Naive thymus-derived CD4-positive, alpha-beta T cell (primary cell): ENCODE results near the gene GTF2IRD1. TPM values are rescaled to one million over a fixed set of nuclear protein-coding genes. Genes with fewer than 3 reads are reported as not detected.

Experiments used
- ATAC-seq: fragments of 150-1000 bp; cut with Tn5 transposase; 2 replicates; pipeline ENCODE4 v1.10.0; 2021; ENCODE audit warnings: mild to moderate bottlenecking, moderate library complexity
- CTCF ChIA-PET: fragments of 350-600 bp; sonication (Branson Sonifier 250); formaldehyde crosslinking; loops from one replicate; lab custom pipeline; 2021; ENCODE audit warnings: antibody characterized with exemption; lab: Charles Lee
- POLR2A ChIA-PET: fragments of 350-600 bp; sonication (Branson Sonifier 250); formaldehyde crosslinking; loops from one replicate; lab custom pipeline; 2021; ENCODE audit warnings: antibody characterized with exemption, inconsistent platforms; lab: Charles Lee
- DNase-seq, 9 donors: peaks; one replicate each; pipeline versions ENCODE4 v3.0.0 to v3.0.0-alpha.2; 2020 to 2022; ENCODE audit warnings: mixed read lengths in 1 of 9
- H3K27ac ChIP-seq: one replicate; pipeline ENCODE4 v1.7.0; 2013; ENCODE audit warnings: mild to moderate bottlenecking, low read depth, low read length, moderate library complexity
- H3K27me3 ChIP-seq, 2 donors: one replicate each; pipeline ENCODE4 v1.7.0; 2013; ENCODE audit warnings: low read length in 2 of 2, mild to moderate bottlenecking in 2 of 2, moderate library complexity in 2 of 2; ENCODE audit not compliant: control insufficient read depth in 2 of 2, insufficient read depth in 2 of 2
- H3K36me3 ChIP-seq, 3 experiments: 1 replicate in 2 of 3; 2 replicates in 1 of 3; pipeline ENCODE4 v1.7.0; 2013; ENCODE audit warnings: low read length in 3 of 3, mild to moderate bottlenecking in 3 of 3, moderate library complexity in 1 of 3; ENCODE audit not compliant: insufficient read depth in 3 of 3, control insufficient read depth in 2 of 3
- H3K4me1 ChIP-seq, 2 donors: one replicate each; pipeline ENCODE4 v1.7.0; 2013; ENCODE audit warnings: low read length in 2 of 2, mild to moderate bottlenecking in 2 of 2, moderate library complexity in 1 of 2; ENCODE audit not compliant: control insufficient read depth in 2 of 2, insufficient read depth in 2 of 2
- H3K4me3 ChIP-seq: 2 replicates; pipeline ENCODE4 v1.7.0; 2013; ENCODE audit warnings: mild to moderate bottlenecking, low read length
- H3K9me3 ChIP-seq, 3 experiments: 1 replicate in 2 of 3; 2 replicates in 1 of 3; pipeline ENCODE4 v1.7.0; 2013; ENCODE audit warnings: low read length in 3 of 3; ENCODE audit not compliant: control insufficient read depth in 2 of 3
- H3K27ac Mint-ChIP-seq, 9 donors: one replicate each; pipeline ENCODE4 v1.8.0; 2020 to 2022; ENCODE audit warnings: mixed read lengths in 9 of 9, mild to moderate bottlenecking in 8 of 9, moderate library complexity in 5 of 9, inconsistent platforms in 2 of 9
- H3K27me3 Mint-ChIP-seq, 5 donors: one replicate each; pipeline ENCODE4 v1.8.0; 2021 to 2022; ENCODE audit warnings: mixed read lengths in 5 of 5, mild to moderate bottlenecking in 1 of 5
- H3K36me3 Mint-ChIP-seq, 5 donors: one replicate each; pipeline ENCODE4 v1.8.0; 2020 to 2022; ENCODE audit warnings: mixed read lengths in 5 of 5, mild to moderate bottlenecking in 3 of 5, inconsistent platforms in 1 of 5
- H3K4me1 Mint-ChIP-seq, 7 donors: one replicate each; pipeline ENCODE4 v1.8.0; 2020 to 2022; ENCODE audit warnings: mixed read lengths in 7 of 7, mild to moderate bottlenecking in 3 of 7, inconsistent platforms in 1 of 7
- H3K4me3 Mint-ChIP-seq, 10 donors: one replicate each; pipeline ENCODE4 v1.8.0; 2020 to 2022; ENCODE audit warnings: mild to moderate bottlenecking in 10 of 10, mixed read lengths in 10 of 10, moderate library complexity in 6 of 10, inconsistent platforms in 2 of 10
- H3K9me3 Mint-ChIP-seq, 11 donors: one replicate each; pipeline ENCODE4 v1.8.0; 2020 to 2022; ENCODE audit warnings: mixed read lengths in 11 of 11, mild to moderate bottlenecking in 4 of 11, inconsistent platforms in 1 of 11, moderate library complexity in 1 of 11
- intact Hi-C, 2 donors: fragments of 100-400 bp; cut with micrococcal nuclease; formaldehyde crosslinking; loops; one replicate each; pipeline ENCODE4 v1.15.1; 2023
- polyA plus RNA-seq, 2 donors: library from polyadenylated mRNA; unstranded; fragments of 300-500 nt; fragmentation: Illumina TruSeq; gene quantifications; one replicate each; pipeline ENCODE4 v1.2.3, GENCODE V29; 2021
- total RNA-seq, 6 experiments: library from RNA in 5 of 6; stranded (reverse) in 5 of 6; gene quantifications; 1 replicate in 5 of 6; 2 replicates in 1 of 6; pipeline ENCODE4 v1.2.3 and lab custom pipeline; 2021 to 2026

GTF2IRD1 gene
- total and polyA plus RNA-seq, 7 experiments from 2014 or later = 0.07 to 5.6 (median 0.93) TPM; not detected in 1

DNA sequence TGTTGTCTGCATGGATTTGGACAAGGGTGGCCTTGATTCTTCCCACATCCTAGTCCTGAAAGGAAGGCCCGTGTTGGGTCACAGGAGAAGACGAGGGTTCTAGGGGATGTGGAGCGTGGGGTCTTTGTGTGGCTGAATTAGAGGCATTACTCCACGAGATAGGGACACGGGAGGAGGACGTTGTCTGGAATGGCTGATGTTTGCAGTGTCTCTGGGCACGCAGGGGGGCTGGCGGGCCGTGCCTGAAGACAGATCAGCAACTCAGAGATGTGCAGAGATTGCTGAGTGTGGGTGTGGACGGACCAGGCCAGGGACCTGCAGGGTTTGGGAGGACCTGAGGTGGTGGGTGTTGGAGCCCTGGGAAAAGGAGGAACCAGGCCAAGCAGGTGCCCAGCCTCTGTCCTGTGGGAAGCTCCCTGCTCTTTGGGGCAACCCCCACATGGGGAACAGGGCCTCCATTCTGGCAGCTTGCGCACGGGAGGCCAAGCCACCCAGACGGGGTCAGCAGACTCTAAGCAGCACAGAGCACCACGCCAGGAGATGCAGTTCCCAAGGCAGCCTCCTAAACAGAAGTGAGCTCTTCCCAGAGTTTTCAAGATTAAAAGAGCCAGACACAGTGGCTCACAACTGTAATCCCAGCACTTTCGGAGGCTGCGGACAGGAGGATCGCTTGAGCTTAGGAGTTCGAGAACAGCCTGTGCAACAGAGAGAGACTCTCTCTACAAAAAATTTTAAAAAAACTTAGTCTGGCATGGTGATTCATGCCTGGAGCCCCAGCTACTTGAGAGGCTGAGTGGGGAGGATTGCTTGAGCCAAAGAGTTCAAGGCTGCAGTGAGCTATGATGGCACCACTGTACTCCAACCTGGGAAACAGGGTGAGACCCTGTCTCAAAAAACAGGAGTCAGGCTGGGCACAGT is 132.8 kb downstream of the GTF2IRD1 start:
- no peak overlapping the region for H3K4me3 ChIP-seq
- intact Hi-C loops = no loop called here
- no peaks in the 10 kb centered on the region for H3K9me3 ChIP-seq
- H3K4me3 Mint-ChIP-seq = no peak overlapping the region
- no peaks in the 10 kb centered on the region for H3K36me3 Mint-ChIP-seq
- H3K27ac ChIP-seq = no peak overlapping the region
- POLR2A ChIA-PET = no interaction called here
- CTCF ChIA-PET = no interaction called here
- ATAC-seq = no peak
- no peaks in the 10 kb centered on the region for H3K36me3 ChIP-seq
- no peaks in the 10 kb centered on the region for H3K27me3 ChIP-seq
- H3K4me1 ChIP-seq = no peaks in the 10 kb centered on the region
- no peak for DNase-seq
- H3K9me3 Mint-ChIP-seq = no peaks in the 10 kb centered on the region
- no peaks in the 10 kb centered on the region for H3K27me3 Mint-ChIP-seq
- peaks cover 0 to 4% (median 0%) of the 10 kb centered on the region in 7 donors for H3K4me1 Mint-ChIP-seq
- no peak overlapping the region for H3K27ac Mint-ChIP-seq

DNA sequence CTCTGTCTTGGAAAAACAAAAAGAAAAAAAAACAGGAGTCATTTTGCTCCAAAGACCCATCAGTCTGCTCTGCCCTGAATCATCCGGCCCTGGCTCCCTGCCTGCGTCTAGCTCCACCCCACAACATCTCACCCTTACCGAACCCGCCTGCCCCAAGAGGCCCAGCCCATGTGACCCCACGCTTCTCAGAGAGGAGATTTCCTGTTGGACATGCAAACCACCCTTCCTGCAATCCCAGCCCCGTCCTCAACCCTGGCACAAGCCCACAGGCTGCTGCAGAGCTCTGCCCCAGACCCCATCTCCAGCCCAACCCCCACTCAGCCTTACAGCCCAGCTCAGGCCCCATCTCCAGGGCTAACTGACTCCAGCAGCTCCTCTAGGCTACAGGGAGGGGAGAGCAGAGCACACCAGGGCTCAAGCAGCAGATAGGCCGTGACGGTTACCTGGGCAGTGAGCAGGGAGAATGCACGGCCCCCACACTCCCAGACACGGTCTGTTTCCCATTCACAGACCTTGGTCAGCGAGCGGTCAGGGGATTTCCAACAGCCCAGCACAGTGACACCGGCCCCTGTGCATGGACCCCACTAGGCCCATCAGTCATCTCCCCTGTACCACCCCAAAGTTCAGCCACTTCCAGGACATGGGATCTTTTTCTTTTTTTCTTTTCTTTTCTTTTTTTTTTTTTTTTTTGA is 133.9 kb downstream of the GTF2IRD1 start:
- ChIA-PET CTCF (interaction anchor here (0.6 kb wide), 1 partner anchor 1968 kb away, joined by 4 read pairs; no protein-coding TSS in a partner anchor), POLR2A (no interaction called here)
- H3K27me3 Mint-ChIP-seq = no peaks in the 10 kb centered on the region
- Histone ChIP-seq H3K9me3 (no peaks in the 10 kb centered on the region), H3K4me1 (no peaks in the 10 kb centered on the region), H3K4me3 (no peak overlapping the region), H3K27ac (no peak overlapping the region), H3K27me3 (no peaks in the 10 kb centered on the region), H3K36me3 (no peaks in the 10 kb centered on the region)
- DNase-seq (no peak), ATAC-seq (no peak)
- no peak overlapping the region for H3K27ac Mint-ChIP-seq
- H3K9me3 Mint-ChIP-seq = no peaks in the 10 kb centered on the region
- H3K4me3 Mint-ChIP-seq = no peak overlapping the region
- H3K4me1 Mint-ChIP-seq = peaks cover 0 to 4% (median 0%) of the 10 kb centered on the region in 7 donors
- H3K36me3 Mint-ChIP-seq = no peaks in the 10 kb centered on the region
- intact Hi-C loops = no loop called here

DNA sequence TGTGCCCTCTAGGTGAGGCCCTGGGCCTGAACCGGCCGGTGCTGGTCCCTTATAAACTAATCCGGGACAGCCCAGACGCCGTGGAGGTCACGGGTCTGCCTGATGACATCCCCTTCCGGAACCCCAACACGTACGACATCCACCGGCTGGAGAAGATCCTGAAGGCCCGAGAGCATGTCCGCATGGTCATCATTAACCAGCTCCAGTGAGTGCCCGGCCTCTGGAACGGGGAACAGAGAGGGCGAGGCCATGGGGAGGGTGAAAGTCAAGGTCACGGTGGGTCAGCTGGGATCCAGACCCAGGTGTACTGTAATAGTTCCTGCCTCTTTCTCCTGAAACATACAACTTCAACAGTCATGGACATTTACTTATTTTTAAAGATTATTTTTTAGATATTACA is 137.1 kb downstream of the GTF2IRD1 start:
- Histone ChIP-seq H3K4me1 (no peaks in the 10 kb centered on the region), H3K36me3 (no peaks in the 10 kb centered on the region), H3K9me3 (no peaks in the 10 kb centered on the region), H3K27me3 (no peaks in the 10 kb centered on the region), H3K4me3 (no peak overlapping the region), H3K27ac (no peak overlapping the region)
- DNase-seq (no peak), ATAC-seq (no peak)
- H3K4me3 Mint-ChIP-seq = no peak overlapping the region
- H3K27ac Mint-ChIP-seq = no peak overlapping the region
- intact Hi-C loops = no loop called here
- CTCF ChIA-PET = no interaction called here
- H3K9me3 Mint-ChIP-seq = no peaks in the 10 kb centered on the region
- POLR2A ChIA-PET = no interaction called here
- H3K4me1 Mint-ChIP-seq = peaks cover 0 to 6% (median 0%) of the 10 kb centered on the region in 7 donors
- H3K27me3 Mint-ChIP-seq = no peaks in the 10 kb centered on the region
- H3K36me3 Mint-ChIP-seq = no peaks in the 10 kb centered on the region

DNA sequence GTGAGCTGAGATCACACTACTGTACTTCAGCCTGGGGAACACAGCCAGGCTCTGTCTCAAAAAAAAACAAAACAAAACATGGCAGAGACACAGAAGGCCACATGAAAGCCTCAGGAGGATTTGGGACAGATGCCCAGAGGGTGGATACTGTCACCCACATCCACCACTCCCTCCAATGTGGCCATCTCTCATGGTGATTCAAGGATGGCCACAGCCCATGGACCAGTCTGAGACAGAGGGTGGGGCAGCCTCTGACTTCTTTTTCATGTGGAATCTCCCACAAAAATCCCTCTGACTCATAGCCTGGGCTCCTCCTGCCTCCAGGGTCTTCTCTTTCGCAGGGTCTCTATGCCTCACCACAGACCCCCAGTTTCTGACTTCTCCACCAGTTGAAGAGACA is 144.9 kb downstream of the GTF2IRD1 start:
- peaks cover 0 to 3% (median 0%) of the 10 kb centered on the region in 7 donors for H3K4me1 Mint-ChIP-seq
- H3K36me3 ChIP-seq = no peaks in the 10 kb centered on the region
- H3K27me3 ChIP-seq = no peaks in the 10 kb centered on the region
- H3K9me3 Mint-ChIP-seq = no peaks in the 10 kb centered on the region
- DNase-seq (no peak), ATAC-seq (no peak)
- no peaks in the 10 kb centered on the region for H3K27me3 Mint-ChIP-seq
- H3K4me3 ChIP-seq = no peak overlapping the region
- no peak overlapping the region for H3K27ac Mint-ChIP-seq
- H3K4me1 ChIP-seq = no peaks in the 10 kb centered on the region
- ChIA-PET POLR2A (no interaction called here), CTCF (no interaction called here)
- no peak overlapping the region for H3K4me3 Mint-ChIP-seq
- no peak overlapping the region for H3K27ac ChIP-seq
- H3K9me3 ChIP-seq = no peaks in the 10 kb centered on the region
- intact Hi-C loops = no loop called here
- no peaks in the 10 kb centered on the region for H3K36me3 Mint-ChIP-seq

DNA sequence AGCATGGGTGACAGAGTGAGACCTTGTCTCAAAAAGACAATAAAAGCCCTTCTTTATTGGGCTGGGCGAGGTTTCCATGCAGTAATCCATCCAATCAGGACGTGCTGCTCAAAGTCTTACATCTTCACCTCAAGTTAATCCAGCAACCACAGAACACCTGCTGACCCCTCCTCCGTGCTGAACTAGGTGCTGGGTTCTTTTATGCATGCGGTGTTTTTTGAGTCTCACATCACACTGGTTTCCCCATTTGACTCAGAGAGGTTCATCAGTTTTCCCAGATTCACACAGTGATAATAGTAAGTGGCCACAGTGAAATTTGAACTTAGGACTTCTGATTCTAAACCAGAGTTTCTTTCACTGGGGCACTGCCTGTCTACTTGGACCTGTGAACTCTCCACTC is 145.5 kb downstream of the GTF2IRD1 start:
- Mint-ChIP-seq H3K4me1 (peaks cover 0 to 5% (median 0%) of the 10 kb centered on the region in 7 donors), H3K36me3 (no peaks in the 10 kb centered on the region), H3K9me3 (no peaks in the 10 kb centered on the region), H3K4me3 (no peak overlapping the region), H3K27ac (peak overlapping the region in 2 of 9 donors; percentile 42 to 47), H3K27me3 (no peaks in the 10 kb centered on the region)
- H3K27ac ChIP-seq = no peak overlapping the region
- intact Hi-C loops = no loop called here
- DNase-seq (no peak), ATAC-seq (no peak)
- H3K36me3 ChIP-seq = no peaks in the 10 kb centered on the region
- CTCF ChIA-PET = no interaction called here
- POLR2A ChIA-PET = no interaction called here
- no peak overlapping the region for H3K4me3 ChIP-seq
- no peaks in the 10 kb centered on the region for H3K4me1 ChIP-seq
- no peaks in the 10 kb centered on the region for H3K27me3 ChIP-seq
- no peaks in the 10 kb centered on the region for H3K9me3 ChIP-seq

DNA sequence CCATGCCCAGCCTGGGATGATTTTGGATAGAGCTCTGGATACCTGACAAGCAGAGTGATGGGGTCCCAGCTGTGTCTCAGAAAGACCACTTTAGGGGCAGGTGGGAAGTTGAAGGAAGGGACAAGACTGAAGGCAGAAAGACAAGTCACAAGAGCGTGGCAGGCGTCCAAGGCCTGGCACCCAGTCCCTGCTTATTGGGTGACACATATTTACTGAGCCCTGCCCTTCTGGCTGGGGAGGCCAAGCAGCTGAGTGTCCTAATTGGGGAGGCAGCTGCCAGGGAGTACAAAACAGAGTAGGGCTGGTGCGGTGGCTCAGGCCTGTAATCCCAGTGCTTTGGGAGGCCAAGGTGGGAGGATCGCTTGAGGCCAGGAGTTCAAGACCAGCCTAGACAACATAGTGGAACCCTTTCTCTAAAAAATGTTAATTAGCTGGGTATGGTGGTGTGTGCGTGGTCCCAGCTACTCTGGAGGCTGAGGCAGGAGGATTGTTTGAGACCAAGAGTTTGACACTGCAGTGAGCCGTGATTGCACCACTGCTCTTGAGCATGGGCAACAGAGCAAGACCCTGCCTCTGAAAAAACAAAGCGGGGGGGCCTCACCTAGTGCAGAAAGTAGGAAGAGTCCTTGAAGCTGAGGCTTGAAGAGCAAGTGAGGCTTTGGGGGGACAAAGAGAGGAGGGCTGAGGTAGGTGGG is 150.8 kb downstream of the GTF2IRD1 start:
- ChIA-PET POLR2A (no interaction called here), CTCF (no interaction called here)
- no peak overlapping the region for H3K27ac ChIP-seq
- H3K36me3 Mint-ChIP-seq = no peaks in the 10 kb centered on the region
- H3K27me3 ChIP-seq = no peaks in the 10 kb centered on the region
- no peak for DNase-seq
- H3K4me3 ChIP-seq = no peak overlapping the region
- ATAC-seq = no peak
- intact Hi-C loops = no loop called here
- H3K4me1 ChIP-seq = peaks cover 0 to 10% of the 10 kb centered on the region in 2 donors
- no peaks in the 10 kb centered on the region for H3K9me3 ChIP-seq
- peaks cover 0 to 8% (median 0%) of the 10 kb centered on the region in 5 donors for H3K27me3 Mint-ChIP-seq
- peak overlapping the region in 5 of 9 donors; percentile 22 to 69 (median 53) for H3K27ac Mint-ChIP-seq
- H3K4me1 Mint-ChIP-seq = peaks cover 0 to 16% (median 12%) of the 10 kb centered on the region in 7 donors
- no peaks in the 10 kb centered on the region for H3K36me3 ChIP-seq
- no peaks in the 10 kb centered on the region for H3K9me3 Mint-ChIP-seq
- peak overlapping the region; percentile 10 to 80 (median 57) for H3K4me3 Mint-ChIP-seq
